Measurements from ENCODE around the gene CYP2D6.
"Not testable (repeated sequence)": the region's sequence is repeated elsewhere in the genome, so short reads cannot be mapped to it uniquely, and the experiment has no call there.

- not testable (repeated sequence) for TF ChIP-seq POLR2A, POLR2AphosphoS5 (IDR thresholded peaks at IDR 0.05; ENCODE audit: low read depth, low read length)
Measured at GRCh38 chr22:42130182-42130581, 428 bp downstream of the CYP2D6 start.

Data from GM12892 (cell line).